SK-N-SH (cell line): ENCODE results near the gene PALLD. TPM values are rescaled to one million over a fixed set of nuclear protein-coding genes. Genes with fewer than 3 reads are reported as not detected.

ENCODE experiments used
- CTCF ChIA-PET: fragments of 300-600, 350-600 bp; formaldehyde crosslinking; extraction: SDS; loops from one replicate; lab custom pipeline; 2021; lab: Yijun Ruan, JAX
- POLR2A ChIA-PET: fragments of 350-600 bp; sonication (Branson Sonifier 250); formaldehyde crosslinking; extraction: SDS; loops from one replicate; lab custom pipeline; 2020; ENCODE audit warnings: antibody characterized with exemption, inconsistent platforms; lab: Yijun Ruan, JAX
- DNase-seq: peaks from one replicate; pipeline ENCODE4 v3.0.0; 2012
- H2AFZ ChIP-seq: fragments of 200-600 bp; sonication (generic); 2 replicates; pipeline ENCODE4 v1.8.1; 2016; ENCODE audit warnings: antibody characterized with exemption, mild to moderate bottlenecking, low read depth
- H3F3A ChIP-seq: fragments of 200-600 bp; sonication (generic); replicated peaks from 2 replicates; pipeline ENCODE3; 2016; ENCODE audit warnings: antibody characterized with exemption, mild to moderate bottlenecking; ENCODE audit not compliant: insufficient read depth
- H3K27ac ChIP-seq, 2 experiments: fragments of 200-500 bp in 1 of 2; fragments of 200-600 bp in 1 of 2; sonication (Bioruptor generic) in 1 of 2; sonication (generic), shearing (Covaris generic) in 1 of 2; 2 replicates each; pipeline versions ENCODE4 v1.5.1 to v1.6.1; 2014 to 2016; ENCODE audit warnings: low read depth in 2 of 2, inconsistent platforms in 1 of 2, low read length in 1 of 2, mild to moderate bottlenecking in 1 of 2, mixed read lengths in 1 of 2
- H3K27me3 ChIP-seq: fragments of 200-600 bp; sonication (generic), shearing (Covaris generic); 2 replicates; pipeline ENCODE4 v1.6.1; 2016; ENCODE audit warnings: mixed run types; ENCODE audit not compliant: insufficient read depth
- H3K36me3 ChIP-seq, 2 experiments: fragments of 200-500 bp in 1 of 2; fragments of 200-600 bp in 1 of 2; sonication (Bioruptor generic) in 1 of 2; sonication (generic) in 1 of 2; replicated peaks in 1 of 2; 2 replicates each; pipeline versions ENCODE3 to v1.5.1; 2014 to 2016; ENCODE audit warnings: low read length in 1 of 2, mild to moderate bottlenecking in 1 of 2; ENCODE audit not compliant: insufficient read depth in 2 of 2, control insufficient read depth in 1 of 2
- H3K4me1 ChIP-seq, 2 experiments: fragments of 200-500 bp in 1 of 2; fragments of 200-600 bp in 1 of 2; sonication (Bioruptor generic) in 1 of 2; sonication (generic), shearing (Covaris generic) in 1 of 2; 2 replicates each; pipeline versions ENCODE4 v1.5.1 to v1.6.1; 2014 to 2016; ENCODE audit warnings: low read depth in 1 of 2, low read length in 1 of 2, mixed run types in 1 of 2; ENCODE audit not compliant: insufficient read depth in 2 of 2, control insufficient read depth in 1 of 2
- H3K4me2 ChIP-seq: fragments of 200-600 bp; sonication (generic), shearing (Covaris generic); 2 replicates; pipeline ENCODE4 v1.6.1; 2017; ENCODE audit warnings: mixed run types
- H3K4me3 ChIP-seq, 2 experiments: fragments of 200-500 bp in 1 of 2; fragments of 200-600 bp in 1 of 2; sonication (Bioruptor generic) in 1 of 2; sonication (generic), shearing (Covaris generic) in 1 of 2; 2 replicates each; pipeline versions ENCODE4 v1.5.1 to v1.8.1; 2014 to 2016; ENCODE audit warnings: low read depth in 2 of 2, inconsistent platforms in 1 of 2, low read length in 1 of 2, mild to moderate bottlenecking in 1 of 2, mixed read lengths in 1 of 2, moderate library complexity in 1 of 2
- H3K79me2 ChIP-seq: fragments of 200-600 bp; sonication (generic); 2 replicates; pipeline ENCODE4 v1.8.1; 2017; ENCODE audit warnings: mild to moderate bottlenecking; ENCODE audit not compliant: insufficient read depth
- H3K9ac ChIP-seq: fragments of 200-600 bp; sonication (generic); 2 replicates; pipeline ENCODE4 v1.6.1; 2017; ENCODE audit warnings: mixed run types
- H3K9me2 ChIP-seq: fragments of 200-600 bp; sonication (generic); 2 replicates; pipeline ENCODE4 v1.6.1; 2017; ENCODE audit warnings: mixed run types
- H3K9me3 ChIP-seq: fragments of 200-600 bp; sonication (generic); 2 replicates; pipeline ENCODE4 v1.6.1; 2017; ENCODE audit warnings: mixed run types, mild to moderate bottlenecking, moderate library complexity
- H4K20me1 ChIP-seq: fragments of 200-600 bp; sonication (generic); 2 replicates; pipeline ENCODE4 v1.6.1; 2017; ENCODE audit warnings: mild to moderate bottlenecking, mixed run types; ENCODE audit not compliant: insufficient read depth
- CHD2 ChIP-seq: fragments of 150-350 bp; IDR thresholded peaks from 2 replicates; pipeline ENCODE4 v1.6.1; 2018; ENCODE audit warnings: low read length; ENCODE audit not compliant: partially characterized antibody
- FOSL2 ChIP-seq: IDR thresholded peaks from 2 replicates; pipeline ENCODE4 v1.4.0; 2012; ENCODE audit warnings: low read depth, mild to moderate bottlenecking, moderate library complexity, borderline replicate concordance
- FOXM1 ChIP-seq: IDR thresholded peaks from 2 replicates; pipeline ENCODE4 v1.4.0; 2012; ENCODE audit warnings: low read depth, mild to moderate bottlenecking
- IRF3 ChIP-seq: fragments of 150-350 bp; IDR thresholded peaks from 2 replicates; pipeline ENCODE4 v1.6.1; 2016; ENCODE audit warnings: mild to moderate bottlenecking, low read depth, low read length
- JUND ChIP-seq: IDR thresholded peaks from 2 replicates; pipeline ENCODE4 v1.4.0; 2012
- MAX ChIP-seq: IDR thresholded peaks from 2 replicates; pipeline ENCODE4 v1.4.0; 2012; ENCODE audit warnings: low read depth
- MEF2A ChIP-seq: IDR thresholded peaks from 2 replicates; pipeline ENCODE4 v1.4.0; 2012; ENCODE audit warnings: low read depth, borderline replicate concordance
- MXI1 ChIP-seq: IDR thresholded peaks from 2 replicates; pipeline ENCODE4 v1.6.1; 2012; ENCODE audit warnings: mild to moderate bottlenecking, low read depth, low read length, improper control_type of control experiment
- NFIC ChIP-seq: IDR thresholded peaks from 2 replicates; pipeline ENCODE4 v1.4.0; 2012; ENCODE audit warnings: borderline replicate concordance
- PBX3 ChIP-seq: IDR thresholded peaks from 2 replicates; pipeline ENCODE4; 2012
- POLR2AphosphoS5 ChIP-seq: IDR thresholded peaks from 2 replicates; pipeline ENCODE4 v1.6.1; 2012; ENCODE audit warnings: low read depth, low read length
- RCOR1 ChIP-seq: fragments of 150-350 bp; IDR thresholded peaks from 2 replicates; pipeline ENCODE4 v1.6.1; 2017; ENCODE audit warnings: antibody characterized with exemption, low read length
- RFX5 ChIP-seq: IDR thresholded peaks from 2 replicates; pipeline ENCODE4 v1.6.1; 2012; ENCODE audit warnings: mild to moderate bottlenecking, improper control_type of control experiment, low read length
- SIN3A ChIP-seq: IDR thresholded peaks from 2 replicates; pipeline ENCODE4 v1.6.1; 2012; ENCODE audit warnings: low read depth, mild to moderate bottlenecking, low read length, moderate library complexity, borderline replicate concordance
- SMC3 ChIP-seq: IDR thresholded peaks from 2 replicates; pipeline ENCODE4 v1.6.1; 2012; ENCODE audit warnings: low read depth, low read length, improper control_type of control experiment
- TAF1 ChIP-seq: IDR thresholded peaks from 2 replicates; pipeline ENCODE4 v1.6.1; 2012; ENCODE audit warnings: low read depth, mild to moderate bottlenecking, low read length, moderate library complexity, borderline replicate concordance
- TCF12 ChIP-seq: IDR thresholded peaks from 2 replicates; pipeline ENCODE4 v1.4.0; 2012
- TEAD4 ChIP-seq: IDR thresholded peaks from 2 replicates; pipeline ENCODE4 v1.4.0; 2012; ENCODE audit warnings: mild to moderate bottlenecking, borderline replicate concordance; ENCODE audit not compliant: insufficient read depth
- WGBS: methylation state at CpG from one replicate; pipeline ENCODE4 v1.1.6; 2017; ENCODE audit warnings: low lambda C conversion rate; 5-methylcytosine and 5-hydroxymethylcytosine counted together
- polyA plus RNA-seq, 3 experiments: library from polyadenylated mRNA; depleted of rRNA; stranded (reverse); fragments of >200 nt; gene quantifications; 2 replicates each; pipeline ENCODE4 v1.2.3, GENCODE V29; 2012
- TF ChIP-seq, protein P1 (sequence below): fragments of 200-600 bp; sonication (generic); IDR thresholded peaks from 2 replicates; pipeline ENCODE4 v1.6.1; 2017; ENCODE audit warnings: antibody characterized with exemption, mild to moderate bottlenecking, moderate library complexity

PALLD gene
- polyA plus RNA-seq, 1 of the 3 experiments (the other 2 are of a cell fraction), result 33.0 TPM

- TF ChIP-seq, protein P1, sequence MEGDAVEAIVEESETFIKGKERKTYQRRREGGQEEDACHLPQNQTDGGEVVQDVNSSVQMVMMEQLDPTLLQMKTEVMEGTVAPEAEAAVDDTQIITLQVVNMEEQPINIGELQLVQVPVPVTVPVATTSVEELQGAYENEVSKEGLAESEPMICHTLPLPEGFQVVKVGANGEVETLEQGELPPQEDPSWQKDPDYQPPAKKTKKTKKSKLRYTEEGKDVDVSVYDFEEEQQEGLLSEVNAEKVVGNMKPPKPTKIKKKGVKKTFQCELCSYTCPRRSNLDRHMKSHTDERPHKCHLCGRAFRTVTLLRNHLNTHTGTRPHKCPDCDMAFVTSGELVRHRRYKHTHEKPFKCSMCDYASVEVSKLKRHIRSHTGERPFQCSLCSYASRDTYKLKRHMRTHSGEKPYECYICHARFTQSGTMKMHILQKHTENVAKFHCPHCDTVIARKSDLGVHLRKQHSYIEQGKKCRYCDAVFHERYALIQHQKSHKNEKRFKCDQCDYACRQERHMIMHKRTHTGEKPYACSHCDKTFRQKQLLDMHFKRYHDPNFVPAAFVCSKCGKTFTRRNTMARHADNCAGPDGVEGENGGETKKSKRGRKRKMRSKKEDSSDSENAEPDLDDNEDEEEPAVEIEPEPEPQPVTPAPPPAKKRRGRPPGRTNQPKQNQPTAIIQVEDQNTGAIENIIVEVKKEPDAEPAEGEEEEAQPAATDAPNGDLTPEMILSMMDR, result no peak
- no peak for TF ChIP-seq RCOR1
- TF ChIP-seq MXI1, result no peak
- no peak for TF ChIP-seq TEAD4
- TF ChIP-seq SMC3, result 0 out of 2 replicates have a peak, but pooled peaks have one; percentile 5
- TF ChIP-seq MAX, result 0 out of 2 replicates have a peak, but pooled peaks have one; percentile 21
- TF ChIP-seq TAF1, result no peak
- TF ChIP-seq CHD2, result no peak
- TF ChIP-seq, all 33 proteins: peak for 9
These were observed 210.4 kb downstream of the PALLD start (continued) for GRCh38 chr4:168707205-168707604.

GRCh38 chr4:168708108-168708507 lies 211.3 kb downstream of the PALLD start:
- Histone ChIP-seq H3K27ac (no peak overlapping the region), H3K36me3 (peaks cover 0 to 11% of the 10 kb centered on the region in 2 experiments), H3K4me3 (no peak overlapping the region), H3K27me3 (no peaks in the 10 kb centered on the region), H2AFZ (no peak overlapping the region), H4K20me1 (no peaks in the 10 kb centered on the region), H3K4me2 (no peak overlapping the region), H3K9ac (no peak overlapping the region), H3K9me2 (no peaks in the 10 kb centered on the region), H3K79me2 (no peaks in the 10 kb centered on the region), H3K9me3 (no peaks in the 10 kb centered on the region), H3F3A (peaks cover 41% of the 10 kb centered on the region), H3K4me1 (peaks cover 0 to 20% of the 10 kb centered on the region in 2 experiments; a peak in 2 of 4 replicates)
- no peak for DNase-seq
- POLR2A ChIA-PET, result no interaction called here
- WGBS, result 58% methylated on average over 4 of the region's 4 CpGs
- CTCF ChIA-PET, result interaction anchor here (0.8 to 7.2 kb wide), 6 partner anchors 14 to 524 kb away, joined by 3 to 52 read pairs (median 3); no protein-coding TSS in a partner anchor
- TF ChIP-seq TCF12, result peak; percentile 63; the same call in 1 of the 2 replicates
- no peak for TF ChIP-seq RFX5
- no peak for TF ChIP-seq NFIC
- TF ChIP-seq MEF2A, result peak; percentile 33; the same call in 1 of the 2 replicates
- TF ChIP-seq FOSL2, result peak; percentile 63
- peak; percentile 83 for TF ChIP-seq PBX3
- no peak for TF ChIP-seq MAX
- no peak for TF ChIP-seq POLR2AphosphoS5
- no peak for TF ChIP-seq IRF3
- TF ChIP-seq JUND, result peak; percentile 56
- no peak for TF ChIP-seq SIN3A
- no peak for TF ChIP-seq RCOR1
- TF ChIP-seq FOXM1, result no peak
